HG03039 (cell line): Measurements from ENCODE around the gene CUL4B.
"Not testable (repeated sequence)": the region's sequence is repeated elsewhere in the genome, so short reads cannot be mapped to it uniquely, and the experiment has no call there.

Experiments
- ATAC-seq: cut with Tn5 transposase; IDR thresholded peaks from one replicate; pipeline ENCODE4 v1.9.1; 2021; ENCODE audit warnings: mild to moderate bottlenecking, moderate library complexity; ENCODE audit not compliant: unreplicated experiment

Gene CUL4B

DNA sequence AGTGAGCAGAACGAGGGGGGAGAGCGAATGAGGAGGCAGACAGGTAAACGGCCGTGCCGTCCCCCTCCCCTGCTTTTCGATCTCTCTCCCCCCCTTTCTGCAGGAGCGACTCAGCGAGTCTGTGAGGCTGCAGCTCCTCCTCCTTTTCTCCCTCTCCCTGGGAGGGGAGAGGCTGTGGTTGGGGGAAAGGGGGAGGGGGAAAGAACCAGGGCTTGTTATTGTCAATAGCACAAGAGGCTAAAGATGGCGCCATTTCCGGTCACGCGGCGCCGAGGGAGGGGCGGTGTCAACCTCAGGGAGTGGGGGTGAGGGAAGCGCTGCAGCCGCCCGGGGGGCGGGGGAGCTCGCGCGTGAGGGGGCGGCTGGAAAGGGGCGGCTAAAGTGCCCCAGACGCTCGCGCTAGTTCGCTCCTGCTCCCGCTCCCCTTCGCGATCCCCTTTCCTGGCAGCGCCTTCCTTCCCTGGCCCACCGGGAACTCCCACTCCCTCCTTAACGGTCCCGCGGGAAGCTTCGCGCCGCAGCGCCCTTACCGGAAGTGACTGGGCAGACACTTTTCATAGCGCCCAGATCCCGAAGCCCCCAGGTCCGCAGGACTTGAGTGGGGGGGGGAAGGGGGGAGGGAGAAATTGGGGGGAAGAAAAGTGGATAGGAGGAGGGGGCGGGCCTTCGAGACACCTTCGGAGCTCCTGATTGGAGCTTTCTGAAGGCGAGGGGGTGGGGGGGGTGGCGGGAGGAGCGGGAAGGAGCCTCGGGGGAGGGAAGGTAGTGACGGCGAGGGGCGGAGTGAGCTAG lies at the start of gene CUL4B:
CUL4B (minus strand) TSS at position 121 of the 792 bp plus-strand sequence. CDS start 324 bp downstream, outside the sequence.
- peak; percentile 85 for ATAC-seq

DNA sequence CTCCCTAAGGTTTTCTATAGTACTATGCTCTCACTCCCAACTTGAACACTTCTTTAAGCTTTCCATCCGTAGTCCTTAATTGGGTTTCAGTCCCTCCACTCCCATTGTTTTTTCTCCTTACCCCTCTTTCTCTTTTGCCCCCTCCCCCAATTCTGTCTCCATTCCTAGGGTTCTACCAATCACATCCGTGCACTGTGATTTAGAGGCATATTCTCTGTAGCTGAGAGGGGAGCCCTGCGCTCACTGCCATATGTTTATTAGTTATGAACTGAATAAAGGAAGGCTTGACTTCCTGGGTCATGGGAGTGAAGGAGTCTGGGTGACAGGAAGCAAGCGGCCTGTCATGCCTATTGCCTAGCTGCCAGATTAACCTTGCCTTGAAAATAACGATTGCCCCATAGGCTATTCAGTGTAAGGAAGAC lies 43.6 kb upstream of the CUL4B start:
- ATAC-seq: no peak

DNA sequence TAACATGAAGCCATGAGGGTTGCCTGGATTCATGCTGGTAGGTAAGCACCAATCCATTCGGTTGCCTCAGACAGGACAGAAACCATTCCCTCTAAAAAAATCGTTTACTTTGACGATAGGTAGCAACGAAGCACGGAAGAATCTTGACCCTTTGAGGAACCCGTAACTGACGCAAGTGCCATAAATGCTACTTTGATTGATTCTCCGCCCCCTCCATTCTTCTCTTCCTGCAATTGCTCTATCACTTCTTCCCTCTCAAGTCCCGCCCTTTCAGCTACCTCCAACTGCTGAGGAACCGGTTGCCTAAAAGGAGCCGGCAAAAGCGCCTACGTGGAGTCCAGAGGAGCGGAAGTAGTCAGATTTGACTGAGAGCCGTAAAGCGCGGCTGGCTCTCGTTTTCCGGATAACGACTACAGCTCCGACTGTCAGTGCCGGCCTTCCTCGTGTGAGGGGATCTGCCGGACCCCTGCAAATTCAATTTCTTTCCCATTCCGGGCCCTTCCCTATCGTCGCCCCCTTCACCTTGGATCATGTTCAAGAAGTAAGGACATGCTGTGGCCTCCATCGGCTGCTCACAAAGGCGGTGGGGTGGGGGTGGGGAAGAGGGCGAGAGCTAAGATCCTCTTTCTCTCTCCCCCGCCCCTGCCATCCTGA lies 43.1 kb upstream of the CUL4B start, which contains the start of gene MCTS1:
MCTS1 (plus strand) TSS at position 395 of the 654 bp plus-strand sequence; CDS start at position 531, 136 bp downstream.
- ATAC-seq: peak; percentile 94

DNA sequence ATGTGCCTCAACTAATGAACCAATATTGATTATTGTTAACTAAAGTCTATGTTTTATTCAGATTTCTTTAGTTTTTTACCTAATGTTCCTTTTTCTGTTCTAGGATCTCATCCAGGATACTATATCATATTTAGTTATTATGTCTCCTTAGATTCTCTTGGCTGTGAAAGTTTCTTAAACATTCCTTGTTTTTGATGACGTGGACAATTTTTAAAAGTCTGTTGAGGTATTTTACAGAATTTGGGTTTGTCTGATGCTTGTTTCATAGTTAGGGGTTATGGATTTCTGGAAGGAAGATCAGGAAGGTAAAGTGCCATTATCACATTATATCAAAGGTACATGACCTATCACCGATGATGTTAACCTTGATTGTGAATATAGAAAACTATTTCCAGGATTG lies 24.9 kb upstream of the CUL4B start:
- no peak for ATAC-seq

DNA sequence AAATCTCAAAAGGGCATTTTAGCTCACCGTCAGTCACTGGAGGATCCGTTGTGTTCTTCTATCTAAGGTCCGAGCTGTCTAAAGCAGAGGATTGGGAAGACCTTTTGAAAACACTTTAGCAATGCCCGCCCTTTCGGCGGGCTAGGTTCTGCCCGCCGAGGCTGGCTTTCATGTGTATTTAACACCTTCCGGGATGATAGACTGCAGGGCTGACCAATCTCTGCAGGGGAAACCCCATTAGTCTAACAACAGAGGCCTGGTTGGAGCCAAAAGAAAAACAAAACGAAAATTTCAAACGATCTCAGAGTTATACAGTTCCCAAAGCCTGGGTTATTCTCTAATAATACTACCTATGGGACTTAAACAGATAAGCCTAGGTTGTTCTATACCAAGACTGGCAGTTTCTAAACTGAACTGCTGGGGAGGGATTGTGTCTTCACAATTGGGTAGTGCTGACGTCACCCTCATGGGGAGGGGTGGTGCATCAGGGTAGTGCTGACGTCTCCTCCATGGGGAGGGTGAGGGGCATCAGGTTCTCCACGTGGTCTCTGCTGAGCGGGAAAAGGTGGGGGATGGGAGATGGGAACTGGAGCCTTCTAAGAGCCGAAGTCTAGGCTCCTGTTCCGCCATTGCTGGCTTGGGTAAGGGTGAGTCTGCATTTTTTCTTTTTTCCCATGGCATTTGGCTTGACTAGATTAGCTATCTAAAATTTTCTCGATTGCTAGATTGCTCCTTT lies 14.8 kb upstream of the CUL4B start:
- ATAC-seq: no peak

DNA sequence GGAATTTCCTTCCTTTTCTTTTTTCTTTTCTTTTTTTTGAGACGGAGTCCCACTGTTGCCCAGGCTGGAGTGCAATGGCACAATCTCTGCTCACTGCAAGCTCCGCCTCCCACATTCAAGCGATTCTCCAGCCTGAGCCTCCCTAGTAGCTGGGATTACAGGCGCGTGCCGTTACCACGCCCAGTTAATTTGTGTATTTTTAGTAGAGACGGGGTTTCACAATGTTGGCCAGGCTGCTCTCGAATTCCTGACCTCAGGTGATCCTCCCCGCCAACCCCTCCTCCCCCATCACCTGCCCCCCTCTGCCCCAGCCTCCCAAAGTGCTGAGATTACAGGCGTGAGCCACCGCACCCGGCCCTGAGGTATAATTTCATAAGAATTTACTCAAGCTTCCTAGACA lies 13.0 kb upstream of the CUL4B start:
- ATAC-seq: not testable (repeated sequence)

DNA sequence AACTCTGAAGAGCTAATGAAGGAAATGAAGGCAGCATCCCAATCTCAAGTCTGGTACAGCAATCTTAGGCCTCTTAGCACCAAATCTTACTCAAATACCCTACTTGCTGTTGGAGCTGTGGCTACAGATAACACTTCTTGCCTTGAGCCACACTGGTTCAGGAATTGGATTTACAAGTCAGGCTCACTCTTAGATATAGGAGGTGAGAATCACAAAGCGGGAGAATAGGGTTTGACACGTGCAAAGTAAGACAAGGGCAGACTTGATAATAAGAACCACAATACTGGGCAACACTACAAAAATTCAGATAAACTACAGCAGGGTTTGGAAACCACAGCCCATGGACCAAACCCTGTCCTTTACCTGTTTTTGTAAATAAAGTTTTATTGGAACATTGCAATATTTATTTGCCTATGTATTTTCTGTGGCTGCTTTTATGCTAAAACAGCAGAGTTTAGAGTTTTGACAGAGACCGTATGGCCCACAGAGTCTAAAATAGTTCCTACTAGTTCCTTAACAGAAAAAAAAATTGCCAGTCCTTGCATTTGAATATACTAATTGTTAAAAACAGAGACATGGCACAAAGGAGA lies 9.3 kb upstream of the CUL4B start:
- no peak for ATAC-seq

DNA sequence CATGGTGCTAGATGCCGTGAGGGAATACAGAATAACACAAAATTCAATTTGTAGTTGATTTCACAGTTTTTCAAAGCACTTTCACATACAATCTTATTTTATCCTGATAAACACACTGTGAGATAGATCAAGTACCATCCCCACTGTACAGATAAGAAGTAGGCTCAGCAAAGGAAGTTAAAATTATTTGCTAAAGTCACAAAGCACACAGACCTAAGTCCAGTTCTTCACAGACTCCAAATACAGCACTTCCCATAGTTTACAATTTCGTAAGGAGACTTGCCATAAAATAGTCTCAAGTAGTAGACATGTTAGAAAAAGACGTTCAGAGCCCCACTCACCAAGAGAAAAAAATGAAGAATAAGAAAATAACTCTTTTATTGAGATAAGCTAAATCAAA lies 7.8 kb upstream of the CUL4B start:
- no peak for ATAC-seq

DNA sequence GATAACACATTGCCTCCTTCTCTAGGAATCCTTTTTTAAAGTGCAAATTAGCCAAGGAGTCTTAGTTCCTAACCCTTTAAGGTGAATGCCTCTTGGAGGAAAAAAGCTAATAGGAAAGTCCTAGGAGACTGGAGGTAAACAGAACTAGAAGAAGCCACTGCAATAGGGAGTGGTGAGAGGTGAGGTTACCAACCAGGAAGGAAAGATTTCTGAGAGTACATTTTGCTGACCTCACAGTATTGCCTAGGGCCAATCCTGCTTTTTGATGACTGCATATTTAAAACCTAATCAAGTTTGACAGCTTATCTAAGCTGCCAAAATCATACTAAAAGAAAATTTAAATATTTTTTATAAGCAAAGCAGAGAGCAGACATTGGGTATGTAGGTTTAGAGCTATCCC lies 7.3 kb upstream of the CUL4B start:
- no peak for ATAC-seq

DNA sequence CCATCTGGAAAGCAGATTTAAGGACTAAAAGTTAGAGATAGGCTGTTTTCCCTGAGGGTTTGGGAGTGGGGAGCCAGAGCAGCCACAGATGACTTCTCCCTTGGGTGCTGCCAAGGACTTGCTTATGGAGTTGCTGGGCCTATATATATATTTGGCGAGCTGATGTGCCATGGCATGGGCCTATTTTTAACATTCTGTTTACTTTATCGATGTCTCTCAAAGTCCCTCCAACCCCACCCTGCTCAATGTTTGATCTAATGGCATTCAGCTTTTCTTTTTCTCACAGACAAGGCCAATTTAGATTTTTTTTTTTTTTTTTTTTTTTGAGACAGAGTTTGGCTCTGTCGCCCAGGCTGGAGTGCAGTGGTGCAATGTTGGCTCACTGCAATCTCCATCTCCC lies 6.1 kb upstream of the CUL4B start:
- ATAC-seq: no peak

DNA sequence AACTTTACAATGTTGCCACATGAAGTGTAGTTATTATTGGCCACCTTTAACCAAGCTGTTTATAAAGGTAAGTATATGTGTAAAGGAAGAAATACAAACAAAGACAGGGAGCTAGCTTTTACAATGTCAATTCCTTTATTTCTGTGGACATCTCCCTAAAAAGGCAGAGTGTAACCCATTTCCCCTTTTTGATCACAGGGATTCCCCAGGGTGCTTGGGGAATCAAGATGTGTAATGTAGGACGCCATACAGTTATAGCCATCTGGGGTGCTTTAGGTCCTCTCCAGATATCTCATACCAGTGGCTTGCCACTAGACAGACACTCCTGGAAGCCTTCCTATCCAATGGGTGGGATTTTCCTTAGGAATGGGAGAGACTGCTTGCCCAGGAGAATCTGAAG lies 4.2 kb upstream of the CUL4B start:
- no peak for ATAC-seq

DNA sequence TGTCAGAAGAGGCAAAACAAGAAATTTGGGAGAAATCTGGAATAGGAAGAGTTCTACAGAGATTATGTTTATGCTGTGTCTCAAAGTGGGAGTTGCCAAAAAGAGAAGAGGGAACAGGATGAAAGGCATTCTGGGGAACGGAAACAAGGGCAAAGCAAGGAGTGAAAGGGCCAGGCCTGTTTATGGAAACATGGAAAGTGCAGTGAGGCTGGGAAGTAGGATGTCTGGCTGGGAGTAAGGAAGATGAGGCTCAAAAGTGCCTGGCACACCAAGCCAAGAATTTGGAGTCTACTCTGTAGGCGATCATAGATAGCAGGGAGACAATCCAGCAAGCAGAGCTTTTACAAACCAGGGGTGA lies 1.8 kb upstream of the CUL4B start:
- no peak for ATAC-seq

DNA sequence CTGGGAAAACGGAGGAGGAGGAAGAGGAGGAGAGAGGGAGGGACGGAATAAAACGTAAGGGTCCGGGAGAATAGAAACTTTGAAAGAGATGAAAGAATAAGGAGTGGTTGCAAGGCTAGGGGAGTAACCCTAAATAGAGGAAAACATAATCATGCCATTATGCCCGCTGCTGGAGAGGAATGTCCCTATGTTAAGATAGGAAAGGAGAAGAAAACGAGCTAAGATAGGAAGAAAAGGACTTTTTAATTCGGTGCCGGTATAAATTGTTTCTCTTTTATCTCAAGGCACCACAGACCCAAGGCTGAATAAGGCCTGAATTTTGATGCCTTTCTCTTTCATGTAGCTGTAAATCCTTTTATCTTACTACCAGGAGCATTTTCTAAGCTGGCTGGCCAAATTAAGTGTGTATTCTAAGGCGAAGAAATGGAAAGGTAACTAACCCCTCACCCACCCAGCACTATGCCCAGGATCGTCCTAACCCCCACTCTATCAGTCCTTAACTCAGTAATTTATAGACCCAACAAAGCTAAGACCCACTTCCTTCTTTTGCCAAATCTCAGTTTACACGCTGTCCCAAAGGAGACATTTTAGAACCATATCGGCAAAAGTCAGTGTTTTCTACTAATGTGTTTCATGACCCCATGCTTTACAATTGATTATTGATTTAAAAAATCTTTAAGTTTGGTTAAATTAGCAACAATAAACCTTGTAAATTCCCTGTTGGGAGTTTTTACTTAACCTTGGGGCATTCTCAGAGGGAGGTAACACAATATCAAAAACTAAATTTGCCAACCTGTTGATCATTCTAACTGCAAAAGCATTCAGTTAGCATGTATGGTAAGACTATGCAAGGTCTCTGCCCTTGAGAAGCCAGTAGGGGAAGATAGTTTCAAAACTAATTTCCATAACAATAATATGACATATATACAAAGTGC lies 1.1 kb upstream of the CUL4B start:
- ATAC-seq: no peak

DNA sequence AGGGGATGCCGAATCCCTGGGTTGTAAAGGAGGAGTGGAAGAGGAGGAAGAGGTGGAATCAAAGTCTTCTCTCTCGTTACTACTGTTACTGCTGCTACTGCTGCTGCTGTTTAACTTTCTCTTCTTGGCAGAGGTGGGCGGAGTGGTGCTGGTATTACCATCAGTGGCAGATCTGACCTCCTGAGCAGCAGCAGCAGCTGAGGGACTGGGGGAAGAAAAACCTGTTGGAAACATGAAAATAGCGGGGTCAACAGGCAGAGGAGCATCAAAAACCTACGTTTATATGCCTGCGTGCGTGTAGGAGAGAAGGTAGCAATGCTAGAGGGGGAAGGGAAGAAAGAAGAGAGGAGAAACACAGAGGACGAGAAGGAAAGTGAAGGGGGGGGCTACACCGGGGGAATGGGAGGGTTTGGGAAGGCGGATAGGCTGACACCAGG lies 339 bp downstream of the CUL4B start:
- peak; percentile 36 for ATAC-seq

DNA sequence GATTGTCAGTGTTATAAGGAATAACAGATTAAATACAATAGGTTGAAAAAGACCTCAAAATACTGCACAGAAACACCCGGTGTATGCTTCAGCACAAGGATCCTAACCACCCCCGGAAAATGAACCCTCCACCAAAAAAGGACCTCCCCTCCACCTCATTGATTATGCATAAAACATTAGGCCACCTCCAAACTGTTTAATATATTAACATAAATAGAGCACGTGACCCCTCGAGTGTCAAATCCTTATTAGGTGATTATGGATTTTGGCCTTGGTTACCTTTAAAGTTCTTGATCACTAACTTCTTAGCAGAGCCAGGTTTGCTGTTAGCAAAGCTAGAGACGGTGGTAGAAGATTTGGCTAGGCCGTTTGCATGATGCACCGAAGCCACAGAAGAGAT lies 958 bp downstream of the CUL4B start:
- ATAC-seq: no peak

DNA sequence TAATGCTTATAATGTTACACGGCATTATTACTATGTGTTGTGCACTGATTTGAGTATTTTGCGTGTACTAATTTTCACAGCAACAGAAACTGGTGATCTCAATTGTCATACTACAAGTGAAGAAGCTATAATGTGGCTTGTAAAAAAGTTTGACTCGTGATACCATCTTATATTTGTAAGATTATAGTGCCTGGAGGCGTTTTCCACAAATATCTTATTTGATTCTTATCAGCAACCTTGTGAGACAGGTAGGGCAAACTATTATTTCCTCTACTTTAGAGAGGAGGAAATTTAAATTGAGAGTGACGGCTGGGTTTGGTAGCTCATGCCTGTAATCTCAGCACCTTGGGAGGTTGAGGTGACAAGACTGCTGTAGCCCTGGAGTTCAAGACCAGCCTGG lies 4.5 kb downstream of the CUL4B start:
- no peak for ATAC-seq

DNA sequence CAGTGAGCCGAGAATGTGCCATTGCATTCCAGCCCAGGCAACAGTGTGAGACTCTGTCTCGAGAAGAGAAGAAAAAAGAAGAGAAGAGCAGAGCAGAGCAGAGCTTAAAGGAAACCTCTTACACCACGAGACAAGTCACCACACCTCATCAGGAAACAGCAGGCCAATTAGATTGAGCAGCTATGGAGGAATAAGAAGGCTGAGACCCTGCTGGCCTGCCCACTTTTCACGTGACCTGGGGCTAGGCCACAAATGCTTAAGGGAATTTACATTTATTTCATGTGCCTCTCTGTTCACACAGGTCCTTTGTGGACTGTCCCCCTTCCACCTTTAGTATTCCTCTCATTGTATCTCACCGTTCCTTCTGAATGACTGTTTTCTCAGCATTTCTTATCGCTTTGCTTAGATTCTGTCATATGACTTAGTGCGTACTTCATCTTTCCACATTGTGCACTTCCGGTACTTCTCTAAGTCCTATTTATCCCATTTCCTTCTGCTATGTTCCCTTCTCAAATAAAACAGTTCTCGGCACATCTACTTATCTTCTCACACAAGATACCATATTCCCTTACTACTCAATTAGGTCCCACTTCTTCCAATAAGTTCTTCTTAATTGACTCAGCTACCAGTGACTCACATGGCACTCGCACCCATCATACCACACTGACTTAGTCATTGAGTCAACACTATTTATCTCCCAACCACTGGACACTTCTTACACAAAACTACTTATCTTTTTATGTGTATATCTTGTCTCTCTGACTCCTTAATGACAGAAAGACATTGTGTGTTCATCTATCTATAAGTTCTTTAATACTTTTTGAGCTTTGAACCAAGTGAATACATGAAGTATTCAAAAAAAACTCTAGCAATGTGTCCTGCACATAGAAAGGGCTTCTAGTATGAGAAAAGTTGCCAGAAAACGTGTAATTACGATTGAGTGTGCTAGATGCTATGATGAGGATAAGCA lies 11.0 kb downstream of the CUL4B start:
- no peak for ATAC-seq

DNA sequence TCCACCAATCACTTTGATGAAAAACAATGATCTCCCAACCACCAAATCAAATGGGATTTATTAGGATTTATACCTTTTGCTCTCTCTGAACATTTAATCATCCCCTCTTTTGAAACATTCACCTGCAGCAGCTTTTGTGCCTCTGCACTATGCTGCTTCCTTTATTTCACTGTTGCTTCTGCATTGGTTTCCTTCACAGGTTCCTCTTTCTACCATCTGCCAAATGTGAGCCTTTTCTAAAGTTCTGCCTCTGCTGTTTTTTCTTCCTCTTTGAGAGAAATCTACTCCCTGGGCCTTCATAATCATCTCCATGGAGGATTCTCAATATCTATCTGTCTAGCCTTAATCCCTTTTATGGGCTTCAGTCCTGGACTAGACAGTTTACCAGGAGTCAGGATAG lies 24.7 kb downstream of the CUL4B start:
- ATAC-seq: no peak
